Esophagus squamous epithelium (tissue), 5 donors: ENCODE data around the gene KLF4. TPM values are rescaled to one million over a fixed set of nuclear protein-coding genes. Genes with fewer than 3 reads are reported as not detected.

Experiments
- DNase-seq: peaks from one replicate; lab custom pipeline; 2025; lab: John Stamatoyannopoulos, UW
- H3K27ac ChIP-seq, 4 donors: fragments of 200-600 bp; sonication (generic); one replicate each; pipeline ENCODE4 v1.5.1; 2016 to 2019; ENCODE audit warnings: mild to moderate bottlenecking in 1 of 4
- H3K27me3 ChIP-seq, 4 donors: fragments of 200-600 bp; sonication (generic); 1 replicate in 3 of 4; 2 replicates in 1 of 4; pipeline versions ENCODE4 v1.5.1 to v1.6.0; 2017 to 2021; ENCODE audit warnings: antibody characterized with exemption in 1 of 4
- H3K36me3 ChIP-seq, 3 donors: fragments of 200-600 bp; sonication (generic); one replicate each; pipeline ENCODE4 v1.5.1; 2016 to 2019
- H3K4me1 ChIP-seq, 3 donors: fragments of 200-600 bp; sonication (generic); one replicate each; pipeline ENCODE4 v1.5.1; 2017 to 2019
- H3K4me3 ChIP-seq, 4 donors: fragments of 200-600 bp; sonication (generic); 1 replicate in 3 of 4; 2 replicates in 1 of 4; pipeline ENCODE4 v1.5.1; 2016 to 2019; ENCODE audit warnings: mild to moderate bottlenecking in 2 of 4, moderate library complexity in 1 of 4
- H3K9me3 ChIP-seq, 3 donors: fragments of 200-600 bp; sonication (generic); one replicate each; pipeline ENCODE4 v1.5.1; 2016 to 2019
- POLR2A ChIP-seq, 4 donors: fragments of 450-650 bp; IDR thresholded peaks; one replicate each; pipeline ENCODE4 v1.6.1; 2017; ENCODE audit warnings: antibody characterized with exemption in 4 of 4, mild to moderate bottlenecking in 4 of 4, moderate library complexity in 3 of 4
- WGBS, 2 donors: methylation state at CpG; one replicate each; pipeline ENCODE4 v1.1.5; 2018; 5-methylcytosine and 5-hydroxymethylcytosine counted together
- intact Hi-C: fragments of 100-400 bp; cut with DNase I; formaldehyde crosslinking; loops from one replicate; pipeline ENCODE4 v1.15.0; 2022
- total RNA-seq, 4 donors: library from RNA; depleted of rRNA; stranded (reverse); fragments of >200 nt; gene quantifications; one replicate each; pipeline ENCODE4 v1.1.0, GENCODE V29; 2016
- TF ChIP-seq, protein P1 (sequence below), 6 experiments: fragments of 450-650 bp in 4 of 6; fragments of 200-600 bp in 2 of 6; sonication (generic) in 2 of 6; IDR thresholded peaks; one replicate each; pipeline ENCODE4 v1.5.1; 2016 to 2019; ENCODE audit warnings: antibody characterized with exemption in 6 of 6, mild to moderate bottlenecking in 4 of 6, moderate library complexity in 4 of 6
- donor health status: DM: yes; HTN: yes; CAD: no.

KLF4 gene
- total RNA-seq, 4 donors from 2014 or later = 72.0 to 157 (median 106) TPM

DNA sequence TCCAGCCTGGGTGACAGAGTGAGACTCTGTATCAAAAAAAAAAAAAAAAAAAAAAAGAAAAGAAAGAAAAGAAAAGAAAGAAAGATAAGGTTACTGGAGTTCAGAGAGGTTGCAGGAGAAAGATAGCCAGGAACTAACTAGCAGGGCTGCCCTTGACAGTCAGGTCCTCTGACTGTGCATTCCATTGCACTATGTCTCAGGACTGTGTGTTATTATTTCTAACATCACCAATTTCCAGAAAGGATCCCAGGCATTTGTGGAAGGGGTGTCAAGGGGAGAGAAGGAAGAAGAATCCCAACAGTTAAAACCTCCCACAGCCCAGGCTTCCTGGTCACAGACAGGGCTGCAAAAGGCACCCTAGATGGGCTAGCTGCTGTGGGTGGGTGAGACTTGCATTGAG, 25.1 kb downstream of the KLF4 start:
- no peak for DNase-seq
- H3K4me3 ChIP-seq = no peak overlapping the region
- peaks cover 5 to 18% (median 7%) of the 10 kb centered on the region in 3 donors for H3K4me1 ChIP-seq
- no peak overlapping the region for H3K27ac ChIP-seq
- intact Hi-C loops = no loop called here
- H3K36me3 ChIP-seq = no peaks in the 10 kb centered on the region
- H3K27me3 ChIP-seq = peaks cover 0 to 13% (median 0%) of the 10 kb centered on the region in 4 donors
- TF ChIP-seq, protein P1, sequence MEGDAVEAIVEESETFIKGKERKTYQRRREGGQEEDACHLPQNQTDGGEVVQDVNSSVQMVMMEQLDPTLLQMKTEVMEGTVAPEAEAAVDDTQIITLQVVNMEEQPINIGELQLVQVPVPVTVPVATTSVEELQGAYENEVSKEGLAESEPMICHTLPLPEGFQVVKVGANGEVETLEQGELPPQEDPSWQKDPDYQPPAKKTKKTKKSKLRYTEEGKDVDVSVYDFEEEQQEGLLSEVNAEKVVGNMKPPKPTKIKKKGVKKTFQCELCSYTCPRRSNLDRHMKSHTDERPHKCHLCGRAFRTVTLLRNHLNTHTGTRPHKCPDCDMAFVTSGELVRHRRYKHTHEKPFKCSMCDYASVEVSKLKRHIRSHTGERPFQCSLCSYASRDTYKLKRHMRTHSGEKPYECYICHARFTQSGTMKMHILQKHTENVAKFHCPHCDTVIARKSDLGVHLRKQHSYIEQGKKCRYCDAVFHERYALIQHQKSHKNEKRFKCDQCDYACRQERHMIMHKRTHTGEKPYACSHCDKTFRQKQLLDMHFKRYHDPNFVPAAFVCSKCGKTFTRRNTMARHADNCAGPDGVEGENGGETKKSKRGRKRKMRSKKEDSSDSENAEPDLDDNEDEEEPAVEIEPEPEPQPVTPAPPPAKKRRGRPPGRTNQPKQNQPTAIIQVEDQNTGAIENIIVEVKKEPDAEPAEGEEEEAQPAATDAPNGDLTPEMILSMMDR (IDR thresholded peaks at IDR 0.05) = no peak
- no peak for TF ChIP-seq POLR2A (IDR thresholded peaks at IDR 0.05)
- H3K9me3 ChIP-seq = no peaks in the 10 kb centered on the region

DNA sequence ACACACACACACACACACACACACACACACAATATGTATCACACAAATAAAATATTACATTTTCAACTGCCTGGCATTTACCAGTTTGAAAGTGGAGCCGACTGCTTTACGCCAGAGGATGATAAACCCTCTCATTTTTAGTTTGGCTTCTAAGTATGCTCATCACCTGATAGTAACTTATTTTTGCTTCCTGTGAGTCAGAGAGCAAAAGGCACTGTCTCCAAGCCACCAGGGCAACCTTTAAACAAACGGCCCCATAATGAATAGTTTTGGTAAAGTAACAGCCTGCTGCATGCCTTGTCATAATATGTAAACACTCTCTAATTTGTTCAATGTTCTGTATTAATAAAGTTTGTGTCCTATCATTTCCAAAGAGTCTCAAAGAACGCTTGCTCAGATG, 26.9 kb downstream of the KLF4 start:
- H3K4me1 ChIP-seq = peaks cover 5 to 18% (median 7%) of the 10 kb centered on the region in 3 donors
- H3K27ac ChIP-seq = no peak overlapping the region
- peaks cover 0 to 13% (median 0%) of the 10 kb centered on the region in 4 donors for H3K27me3 ChIP-seq
- intact Hi-C loops = no loop called here
- no peaks in the 10 kb centered on the region for H3K9me3 ChIP-seq
- H3K4me3 ChIP-seq = no peak overlapping the region
- no peaks in the 10 kb centered on the region for H3K36me3 ChIP-seq
- 52 to 68% methylated on average over 4 of the region's 4 CpGs for WGBS, 2 donors
- TF ChIP-seq POLR2A (IDR thresholded peaks at IDR 0.05) = no peak
- TF ChIP-seq, protein P1 (IDR thresholded peaks at IDR 0.05) = no peak
- no peak for DNase-seq

DNA sequence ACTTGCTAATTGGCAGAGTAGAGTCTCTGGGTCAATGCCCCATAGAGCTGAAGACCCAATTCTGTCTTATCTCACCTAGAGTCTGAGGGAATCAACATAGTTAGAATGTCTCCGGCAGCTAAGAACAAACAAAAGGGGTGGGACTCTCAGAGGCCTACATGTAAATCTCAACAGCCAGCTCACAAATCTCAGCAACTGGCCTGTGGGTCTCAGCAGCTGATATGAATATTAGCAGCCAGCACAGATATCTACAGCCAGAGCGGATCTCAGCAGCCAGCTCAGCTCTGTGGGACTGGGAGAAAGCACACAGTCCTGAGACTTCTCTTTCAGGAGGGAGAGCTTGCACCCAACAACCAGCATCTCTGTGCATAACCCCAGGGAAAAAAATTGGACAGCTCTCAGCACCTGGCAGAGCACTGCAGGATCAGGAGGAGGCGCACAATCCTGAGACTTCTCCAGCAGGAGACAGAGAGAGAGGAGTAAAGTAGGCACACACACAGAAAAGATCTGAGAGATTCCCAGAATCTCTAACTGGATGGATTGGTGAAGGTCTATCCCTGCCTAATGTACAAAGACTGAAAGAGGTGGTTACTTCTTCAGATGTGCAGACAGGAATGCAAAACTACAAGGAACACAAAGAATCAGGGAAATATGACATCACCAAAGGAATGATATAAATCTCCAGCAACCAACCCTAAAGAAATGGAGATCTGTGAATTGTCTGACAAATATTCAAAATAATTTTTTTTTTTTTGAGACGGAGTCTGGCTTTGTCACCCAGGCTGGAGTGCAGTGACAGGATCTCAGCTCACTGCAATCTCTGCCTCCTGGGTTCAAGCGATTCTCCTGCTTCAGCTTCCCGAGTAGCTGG, 29.2 kb downstream of the KLF4 start:
- peaks cover 0 to 4% (median 0%) of the 10 kb centered on the region in 4 donors for H3K27me3 ChIP-seq
- H3K27ac ChIP-seq = no peak overlapping the region
- WGBS, 2 donors = 85 to 87% methylated on average over 6 of the region's 6 CpGs
- H3K4me3 ChIP-seq = no peak overlapping the region
- no peaks in the 10 kb centered on the region for H3K36me3 ChIP-seq
- no peaks in the 10 kb centered on the region for H3K9me3 ChIP-seq
- DNase-seq = no peak
- intact Hi-C loops = no loop called here
- peaks cover 5 to 8% (median 5%) of the 10 kb centered on the region in 3 donors for H3K4me1 ChIP-seq
- TF ChIP-seq, protein P1 (IDR thresholded peaks at IDR 0.05) = no peak
- TF ChIP-seq POLR2A (IDR thresholded peaks at IDR 0.05) = no peak

DNA sequence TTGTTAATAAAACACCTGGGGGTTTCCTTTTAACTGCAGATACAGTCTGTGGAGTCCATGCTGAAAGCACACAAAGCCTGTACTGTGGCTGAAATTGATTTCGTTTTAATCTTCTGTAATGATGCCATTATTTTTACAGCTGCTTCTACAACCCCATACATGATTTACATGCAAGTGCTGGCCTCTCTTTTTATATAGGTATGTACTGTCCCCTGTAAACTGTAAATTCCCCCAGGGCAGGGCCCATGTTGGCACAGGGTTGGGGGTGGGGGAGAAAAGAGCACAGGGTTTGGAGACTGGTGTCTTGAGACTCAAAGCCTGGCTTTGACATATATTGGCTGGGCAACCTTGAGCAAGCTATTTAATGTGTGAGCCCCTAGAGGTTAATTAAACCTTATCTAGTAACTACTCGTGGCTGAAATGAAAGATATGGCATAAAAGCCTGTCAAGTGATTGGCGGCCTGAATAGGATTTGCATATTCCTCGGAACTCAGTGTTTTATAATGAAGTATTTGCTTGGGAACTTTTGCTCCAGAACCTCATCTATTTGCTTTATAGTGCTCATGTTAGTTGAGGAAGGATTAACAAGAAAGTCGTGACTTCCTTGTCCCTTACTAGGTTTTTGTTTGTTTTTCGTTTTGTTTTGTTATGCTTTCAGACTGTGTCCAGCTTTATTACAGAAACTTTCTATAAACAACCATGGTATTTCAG, 34.0 kb downstream of the KLF4 start:
- no peaks in the 10 kb centered on the region for H3K9me3 ChIP-seq
- TF ChIP-seq, protein P1 (IDR thresholded peaks at IDR 0.05) = no peak
- TF ChIP-seq POLR2A (IDR thresholded peaks at IDR 0.05) = no peak
- H3K27me3 ChIP-seq = no peaks in the 10 kb centered on the region
- H3K36me3 ChIP-seq = no peaks in the 10 kb centered on the region
- 59 to 64% methylated on average over 6 of the region's 6 CpGs for WGBS, 2 donors
- intact Hi-C loops = no loop called here
- no peak overlapping the region for H3K4me3 ChIP-seq
- no peaks in the 10 kb centered on the region for H3K4me1 ChIP-seq
- DNase-seq = no peak
- no peak overlapping the region for H3K27ac ChIP-seq

DNA sequence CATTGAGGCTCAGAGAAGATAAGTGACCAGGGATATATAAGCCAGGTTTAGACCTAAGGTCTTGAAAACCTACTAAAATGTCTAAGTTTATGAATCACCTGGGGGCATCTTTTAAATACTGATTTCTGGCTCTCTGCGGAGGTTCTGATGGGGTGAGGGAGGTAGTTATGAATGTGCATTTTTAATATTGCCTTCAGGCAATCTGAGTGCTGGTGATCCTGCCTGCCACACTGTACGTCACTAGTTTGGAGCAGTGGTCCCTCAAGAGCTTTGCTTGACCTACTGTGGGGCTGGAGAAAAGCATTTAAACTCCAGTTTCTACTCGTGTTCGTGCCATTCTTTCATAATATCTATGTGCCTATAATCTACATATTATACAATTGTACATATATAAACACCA, 36.1 kb downstream of the KLF4 start:
- no peak for DNase-seq
- Histone ChIP-seq H3K9me3 (no peaks in the 10 kb centered on the region), H3K4me3 (no peak overlapping the region), H3K27me3 (no peaks in the 10 kb centered on the region), H3K27ac (no peak overlapping the region), H3K36me3 (no peaks in the 10 kb centered on the region), H3K4me1 (peaks cover 0 to 2% (median 0%) of the 10 kb centered on the region in 3 donors)
- TF ChIP-seq, protein P1 (IDR thresholded peaks at IDR 0.05) = no peak
- no peak for TF ChIP-seq POLR2A (IDR thresholded peaks at IDR 0.05)
- intact Hi-C loops = no loop called here
- WGBS, 2 donors = 84 to 87% methylated on average over 4 of the region's 4 CpGs
